SHP77 (cell line): Measurements from ENCODE around the gene SYF2.
"Not testable (repeated sequence)": the region's sequence is repeated elsewhere in the genome, so short reads cannot be mapped to it uniquely, and the experiment has no call there.

Experiments
- DNase-seq, 2 experiments: peaks; one replicate each; lab custom pipeline; 2025; lab: John Stamatoyannopoulos, UW

SYF2 gene

GRCh38 chr1:25232027-25232865 lies at the start of gene SYF2:
Gene SYF2 (minus strand): TSS chr1:25232502. CDS start chr1:25232467, 35 bp downstream.
- DNase-seq, result peak; percentile 93 to 94

- DNase-seq, result not testable (repeated sequence)
Observed at GRCh38 chr1:25279693-25280111, 47.4 kb upstream of the SYF2 start.

- not testable (repeated sequence) for DNase-seq
Observed at GRCh38 chr1:25278790-25279189, 46.5 kb upstream of the SYF2 start.

- not testable (repeated sequence) for DNase-seq
Observed at GRCh38 chr1:25278358-25278757, 46.1 kb upstream of the SYF2 start.

- not testable (repeated sequence) for DNase-seq
Observed at GRCh38 chr1:25277295-25277694, 45.0 kb upstream of the SYF2 start.

GRCh38 chr1:25275648-25276047 lies 43.3 kb upstream of the SYF2 start:
- DNase-seq, result not testable (repeated sequence)

GRCh38 chr1:25272238-25272637 lies 39.9 kb upstream of the SYF2 start, which contains the start of gene RHD:
Gene RHD (plus strand): TSS chr1:25272509. CDS start chr1:25272548, 39 bp downstream.
- not testable (repeated sequence) for DNase-seq

- DNase-seq, result not testable (repeated sequence)
Observed at GRCh38 chr1:25268143-25268760, 36.0 kb upstream of the SYF2 start.

- DNase-seq, result peak; percentile 23 to 38
Observed at GRCh38 chr1:25267288-25268142, 35.2 kb upstream of the SYF2 start.

GRCh38 chr1:25266554-25267287 lies 34.4 kb upstream of the SYF2 start:
- DNase-seq, result not testable (repeated sequence)

GRCh38 chr1:25260336-25260735 lies 28.0 kb upstream of the SYF2 start:
- not testable (repeated sequence) for DNase-seq

GRCh38 chr1:25259813-25260212 lies 27.5 kb upstream of the SYF2 start:
- DNase-seq, result not testable (repeated sequence)

GRCh38 chr1:25257196-25257595 lies 24.9 kb upstream of the SYF2 start:
- DNase-seq, result no peak

- DNase-seq, result no peak
Observed at GRCh38 chr1:25256578-25256965, 24.3 kb upstream of the SYF2 start.

- DNase-seq, result no peak
Observed at GRCh38 chr1:25255706-25256577, 23.6 kb upstream of the SYF2 start.

- no peak for DNase-seq
Observed at GRCh38 chr1:25253911-25254310, 21.6 kb upstream of the SYF2 start.

- DNase-seq, result peak in 1 of 2 experiments; percentile 91
Observed at GRCh38 chr1:25247829-25248754, 15.8 kb upstream of the SYF2 start.

- peak; percentile 98 to 99 for DNase-seq
Observed at GRCh38 chr1:25247024-25247828, 14.9 kb upstream of the SYF2 start, which contains the start of gene RSRP1. Gene RSRP1 (minus strand): TSS chr1:25247454. CDS start chr1:25246963, 491 bp downstream.
